LNCaP clone FGC (cell line): ENCODE data around the gene FOXB1.

Source experiments
- DNase-seq: peaks from one replicate; pipeline ENCODE4 v3.0.0-alpha.2; 2011; ENCODE audit warnings: low read depth
- H3K4me3 ChIP-seq: 2 replicates; pipeline ENCODE4 v1.5.1; 2011; ENCODE audit warnings: mild to moderate bottlenecking, low read depth, low read length, control low read depth
- CTCF ChIP-seq: IDR thresholded peaks from 2 replicates; pipeline ENCODE4 v1.5.1; 2012; ENCODE audit warnings: mild to moderate bottlenecking; ENCODE audit not compliant: control insufficient read depth, insufficient read depth; ENCODE audit errors: extremely low read depth

FOXB1 gene

GRCh38 chr15:60049948-60050347, 45.8 kb downstream of the FOXB1 start:
- no peak for DNase-seq
- H3K4me3 ChIP-seq = no peak overlapping the region
- TF ChIP-seq CTCF = no peak

- DNase-seq = no peak
- no peak overlapping the region for H3K4me3 ChIP-seq
- no peak for TF ChIP-seq CTCF
Measured at GRCh38 chr15:60052796-60053195, 48.7 kb downstream of the FOXB1 start.

- DNase-seq = no peak
- H3K4me3 ChIP-seq = no peak overlapping the region
- TF ChIP-seq CTCF = no peak
Measured at GRCh38 chr15:60054472-60054871, 50.4 kb downstream of the FOXB1 start.
